HG02938 (cell line): ENCODE results near the gene ACTR10.
"Not testable (repeated sequence)": the region's sequence is repeated elsewhere in the genome, so short reads cannot be mapped to it uniquely, and the experiment has no call there.

Experiments
- ATAC-seq: cut with Tn5 transposase; IDR thresholded peaks from one replicate; pipeline ENCODE4 v1.9.1; 2021; ENCODE audit warnings: mild to moderate bottlenecking, moderate library complexity; ENCODE audit not compliant: unreplicated experiment

Gene ACTR10

DNA sequence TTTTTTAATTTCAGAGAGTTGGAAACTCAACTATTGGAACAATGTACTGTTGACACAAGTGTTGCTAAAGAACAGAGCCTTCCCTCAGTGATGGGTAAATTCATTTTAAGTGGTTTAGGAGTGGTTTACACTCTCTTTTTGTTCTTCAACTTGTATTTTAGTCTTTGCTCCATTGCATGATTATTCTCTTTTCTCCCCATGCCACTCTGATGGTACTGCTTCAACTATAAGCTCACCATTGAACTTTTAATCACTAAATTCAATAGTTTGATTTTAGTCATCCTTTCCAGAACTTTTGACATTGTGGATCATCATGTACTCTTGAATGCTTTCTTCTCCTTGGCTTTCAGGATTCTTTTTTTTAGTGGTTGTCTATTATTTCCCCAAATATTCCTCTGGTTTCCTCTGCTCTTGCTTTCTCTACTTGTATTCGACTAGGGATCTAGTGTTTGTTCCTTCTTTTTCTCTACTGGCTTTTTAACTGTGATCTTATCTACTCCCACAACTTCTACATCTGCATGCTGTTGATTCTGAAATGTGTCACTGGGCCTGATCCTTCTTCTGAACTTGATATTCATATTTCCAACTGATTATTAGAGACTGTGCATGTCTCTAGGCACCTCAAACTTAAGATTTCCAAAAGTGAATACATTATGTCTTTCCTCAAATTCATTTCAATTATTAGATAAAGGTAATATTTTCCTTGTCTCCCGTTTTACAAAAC lies 15.4 kb downstream of the ACTR10 start:
- ATAC-seq = no peak

DNA sequence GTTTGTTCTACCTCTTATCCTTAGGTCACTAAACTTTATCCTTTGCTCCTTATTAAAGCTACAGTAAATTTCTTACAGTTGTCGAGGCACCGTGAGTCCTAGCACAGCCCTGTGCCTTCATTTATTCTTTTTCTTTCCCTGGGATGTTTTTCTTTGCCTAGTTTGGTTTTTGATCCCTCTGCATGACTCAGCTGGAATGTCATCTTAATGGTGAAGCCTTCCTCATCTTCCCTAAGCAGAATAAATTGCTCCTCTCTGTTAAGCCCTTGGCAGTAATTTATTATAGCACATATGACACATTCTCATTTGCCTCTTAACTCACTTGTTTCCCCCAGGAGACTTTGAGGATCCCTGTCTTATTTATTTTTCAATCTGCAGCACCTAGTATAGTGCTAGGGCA lies 16.6 kb downstream of the ACTR10 start:
- no peak for ATAC-seq

DNA sequence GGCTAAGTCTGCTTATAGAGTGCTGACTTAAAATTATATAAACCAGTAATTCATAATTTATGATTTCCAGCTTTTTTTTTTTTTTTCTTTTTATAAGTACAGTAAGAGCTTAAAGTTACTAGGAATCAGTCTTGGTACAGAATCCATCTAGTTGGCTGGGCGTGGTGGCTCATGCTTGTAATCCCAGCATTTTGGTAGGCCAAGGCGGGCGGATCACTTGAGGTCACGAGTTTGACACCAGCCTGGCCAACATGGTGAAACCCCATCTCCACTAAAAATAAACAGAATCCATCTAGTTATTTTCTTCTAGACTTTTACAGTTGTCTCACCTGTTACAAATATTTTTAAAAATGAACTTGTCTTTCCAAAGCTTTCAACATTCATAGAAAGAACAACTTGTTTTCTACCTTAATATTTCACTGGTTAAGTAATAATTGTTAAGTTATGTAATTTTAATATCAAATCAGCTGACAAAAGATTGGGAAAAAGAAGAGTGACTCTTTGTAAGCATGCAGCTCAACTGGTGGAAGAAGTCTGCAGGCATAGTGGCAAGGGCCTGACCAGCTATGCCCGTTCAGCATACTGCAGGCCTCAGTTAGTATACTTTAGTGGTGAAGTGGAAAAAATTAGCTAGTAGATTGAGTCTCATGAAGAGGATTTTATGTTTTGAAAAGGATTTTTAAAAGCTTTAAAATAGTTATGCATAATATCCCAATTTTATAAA lies 27.3 kb downstream of the ACTR10 start:
- ATAC-seq = no peak

DNA sequence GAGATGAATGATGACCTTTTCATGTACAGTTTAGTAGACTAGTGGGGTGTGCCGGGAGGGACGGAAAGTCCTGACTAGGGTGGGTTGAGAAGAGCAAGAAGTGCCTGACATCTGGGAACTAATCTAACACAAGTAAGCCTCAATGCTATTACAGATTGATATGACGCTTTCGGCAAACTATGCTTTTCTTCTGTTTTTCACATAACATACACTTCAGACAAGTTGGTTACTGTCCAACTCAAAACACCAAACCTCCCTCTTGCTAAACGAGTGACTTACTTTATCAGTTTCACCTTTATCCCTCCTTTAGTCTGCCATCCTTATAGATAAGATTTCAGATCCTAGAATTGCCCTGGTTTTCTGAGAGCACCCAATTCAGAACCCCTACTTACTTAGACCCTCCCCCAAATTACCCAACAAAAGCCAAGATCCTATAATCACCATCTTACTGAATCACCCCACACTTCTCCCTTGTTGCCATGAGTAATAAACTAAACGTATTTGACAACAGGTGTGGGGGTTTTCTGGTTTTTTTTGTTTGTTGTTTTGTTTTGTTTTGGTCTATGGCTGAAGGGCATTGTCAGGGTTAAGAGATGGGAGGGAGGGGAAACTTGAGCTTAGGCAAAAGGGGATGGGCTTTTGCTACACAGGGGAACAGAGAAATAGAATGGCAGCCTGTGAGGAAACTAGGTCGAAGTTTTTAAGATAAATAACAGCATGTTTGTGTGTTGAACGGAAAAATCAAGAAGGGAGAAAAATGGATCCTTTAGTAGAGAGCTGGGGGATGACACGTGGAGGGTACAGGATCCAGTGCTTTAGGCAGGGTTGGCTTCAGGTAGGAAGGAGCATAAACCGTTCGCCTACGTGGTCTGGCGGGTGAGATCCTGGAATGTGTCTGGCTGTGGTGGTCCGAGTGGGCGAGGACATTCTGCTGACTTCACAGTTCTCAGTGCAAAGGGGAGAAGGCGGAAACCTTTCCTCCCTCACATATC lies 38.6 kb downstream of the ACTR10 start:
- no peak for ATAC-seq

DNA sequence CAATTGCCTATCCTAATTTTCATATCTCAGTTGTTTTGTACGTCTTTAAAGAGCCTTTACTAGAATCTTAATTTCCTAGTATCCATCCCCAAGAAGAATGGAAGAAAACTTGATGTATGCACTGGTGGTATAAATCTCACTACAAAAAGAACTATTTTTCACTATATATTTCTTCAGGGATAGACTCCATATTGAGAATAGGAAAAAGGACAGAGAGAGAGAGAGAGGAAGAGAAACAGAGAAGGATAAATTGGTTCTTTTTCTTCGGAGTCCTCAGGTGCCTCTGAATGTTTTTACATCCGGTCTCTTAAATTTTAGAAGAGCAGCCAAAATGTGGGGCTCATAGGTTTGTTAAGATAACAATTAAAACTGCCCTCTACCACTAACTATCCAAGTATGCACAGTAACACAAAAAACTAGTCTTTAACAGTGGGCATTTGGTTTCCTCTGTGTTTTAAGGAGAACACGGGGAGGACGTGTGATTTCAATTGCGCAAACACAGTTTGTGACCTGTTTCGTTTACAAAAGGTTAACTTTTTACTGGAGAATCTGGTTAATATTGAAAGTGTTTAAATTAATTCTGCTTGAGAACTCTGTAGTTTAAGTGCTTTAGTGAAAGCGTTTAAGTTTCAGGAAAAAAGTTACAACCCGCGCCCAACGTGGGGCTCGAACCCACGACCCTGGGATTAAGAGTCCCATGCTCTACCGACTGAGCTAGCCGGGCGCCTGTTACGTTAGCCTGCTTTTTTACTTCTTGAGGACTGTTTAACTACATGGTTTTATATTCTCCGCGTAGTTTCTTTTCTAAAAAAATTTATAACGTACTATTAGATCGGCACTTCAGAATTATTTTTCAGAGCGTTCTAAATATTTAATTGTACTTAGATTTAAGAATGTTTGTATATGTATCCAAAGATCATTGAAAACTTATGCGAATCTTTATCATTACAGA lies 39.6 kb downstream of the ACTR10 start:
- ATAC-seq = no peak

DNA sequence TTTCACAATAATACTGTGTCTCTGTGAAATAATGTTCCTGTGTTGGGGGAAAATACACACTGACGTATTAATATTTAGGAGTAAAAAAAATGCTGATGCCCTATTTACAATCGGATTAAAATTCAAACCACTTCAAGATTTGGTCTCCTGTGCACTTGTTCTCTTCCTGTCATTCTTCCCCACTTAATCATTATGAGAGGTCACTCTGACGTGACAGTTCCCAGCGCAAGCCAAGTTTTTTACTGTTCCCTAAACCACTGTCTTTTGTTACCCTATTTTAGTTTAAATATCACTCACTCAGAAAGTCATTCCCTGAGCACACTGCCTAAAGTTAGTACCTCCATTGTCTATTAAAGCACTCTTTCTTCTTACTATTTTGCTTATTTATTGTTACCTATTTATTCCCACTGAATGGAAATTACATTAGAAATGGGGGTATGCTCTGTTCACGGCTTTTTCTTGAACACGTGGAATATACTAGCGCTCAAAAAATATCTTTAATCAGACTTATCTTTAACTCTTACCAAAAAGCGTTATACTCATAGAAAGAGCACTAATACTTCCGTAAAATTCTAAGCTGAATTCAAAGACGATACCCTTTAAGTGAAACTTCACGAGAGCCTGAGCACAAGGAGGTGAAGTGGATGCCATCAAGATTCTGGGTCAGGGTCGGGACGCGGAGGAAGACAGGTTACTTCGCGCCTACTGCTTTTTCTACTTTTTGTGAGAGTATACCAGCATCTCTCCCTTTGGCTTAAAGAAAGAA lies 44.0 kb downstream of the ACTR10 start:
- peak; percentile 25 for ATAC-seq

DNA sequence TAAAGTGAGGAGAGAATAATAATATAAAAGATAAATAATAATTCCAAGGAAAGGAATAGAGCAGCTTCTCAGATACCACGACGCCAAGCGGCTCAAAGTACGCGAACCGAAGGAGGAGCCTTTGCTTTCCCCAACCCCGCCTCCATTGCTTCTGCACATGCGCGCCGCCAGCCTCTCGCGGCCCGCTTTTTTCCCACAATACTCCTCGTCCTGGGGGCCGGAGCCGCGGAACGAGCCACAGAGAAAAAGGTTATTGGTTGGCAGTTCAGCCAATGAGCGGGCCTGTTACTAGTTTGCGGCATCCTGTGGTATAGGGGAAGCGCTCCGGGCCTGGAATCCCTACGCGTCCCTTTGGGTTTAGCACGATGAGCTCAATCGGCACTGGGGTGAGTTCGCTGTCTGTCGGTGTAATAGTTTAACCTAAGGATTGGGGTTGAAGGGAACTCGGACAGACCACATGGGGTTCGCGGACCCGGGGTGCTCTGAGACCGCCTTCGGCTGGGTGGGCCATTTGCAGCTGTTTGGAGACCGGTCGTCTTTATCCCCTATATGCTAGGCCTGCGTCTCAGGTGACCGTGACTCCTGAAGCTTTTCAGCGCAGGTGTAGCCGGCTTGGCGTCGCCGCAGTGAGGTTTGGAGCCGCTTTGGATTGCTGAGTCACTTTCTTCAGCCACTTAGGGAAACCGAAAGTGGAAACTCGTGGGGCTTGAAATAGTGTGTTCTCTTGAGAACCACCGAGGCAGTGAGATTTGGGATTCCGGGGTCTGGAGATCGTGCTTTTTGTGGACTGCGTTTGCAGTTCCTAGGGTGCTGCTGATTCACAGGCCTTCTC lies 44.8 kb downstream of the ACTR10 start, which contains the start of gene PSMA3:
Gene PSMA3, plus strand, starts transcription at position 288 of the 832 bp plus-strand sequence. Its CDS starts 78 bp downstream, at position 366.
- ATAC-seq = peak; percentile 93

DNA sequence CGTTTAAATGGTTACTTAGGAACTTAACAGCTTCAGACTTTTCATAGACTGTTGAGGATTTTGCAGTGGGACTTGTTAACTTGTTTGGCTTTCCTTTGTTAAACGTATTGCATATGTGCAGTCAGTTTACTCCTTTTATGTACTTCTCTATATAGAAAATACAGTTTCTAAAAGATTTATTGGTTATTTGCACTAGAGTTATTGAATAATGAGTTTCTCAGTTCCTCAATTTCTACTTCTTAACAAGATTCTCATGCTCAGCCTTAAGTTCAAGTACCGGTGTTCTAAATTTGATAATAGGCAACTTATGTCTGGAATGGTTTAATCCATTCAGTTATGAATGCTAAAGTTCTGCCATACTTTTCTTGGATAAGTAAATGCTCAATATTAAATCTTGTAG lies 45.6 kb downstream of the ACTR10 start:
- no peak for ATAC-seq

DNA sequence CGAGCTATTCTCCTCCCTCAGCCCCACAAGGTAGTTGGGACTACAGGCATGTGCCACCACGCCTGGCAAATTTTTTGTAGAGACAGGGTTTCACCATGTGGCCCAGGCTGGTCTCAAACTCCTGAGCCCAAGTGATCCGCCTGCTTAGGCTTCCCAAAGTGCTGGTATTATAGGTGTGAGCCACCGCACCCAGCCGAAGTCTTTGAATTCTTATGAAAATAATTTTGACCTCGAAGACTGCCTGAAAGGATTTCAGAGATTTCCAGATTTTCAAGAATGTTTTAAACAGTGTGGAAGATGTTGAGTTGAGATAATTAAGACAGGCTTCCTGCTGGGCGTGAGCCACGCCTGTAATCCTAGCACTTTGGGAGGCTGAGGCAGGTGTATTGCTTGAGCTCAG lies 49.7 kb downstream of the ACTR10 start:
- ATAC-seq = no peak

DNA sequence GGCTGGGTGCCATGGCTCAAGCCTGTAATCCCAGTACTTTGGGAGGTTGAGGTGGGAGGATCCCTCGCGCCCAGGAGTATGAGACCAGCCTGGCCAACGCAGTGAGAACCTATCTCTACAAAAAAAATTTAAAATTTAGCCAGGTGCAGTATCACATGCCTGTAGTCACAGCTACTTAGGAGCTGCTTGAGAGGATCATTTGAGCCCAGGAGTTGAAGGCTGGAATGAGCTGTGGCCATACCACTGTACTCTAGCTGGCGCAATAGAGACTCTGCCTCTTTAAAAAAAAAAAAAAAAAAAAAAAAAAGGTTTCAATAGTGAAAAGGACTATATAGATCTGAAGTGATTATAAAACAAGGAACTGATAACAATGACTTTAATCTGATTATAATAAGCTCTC lies 58.2 kb downstream of the ACTR10 start:
- no peak for ATAC-seq

DNA sequence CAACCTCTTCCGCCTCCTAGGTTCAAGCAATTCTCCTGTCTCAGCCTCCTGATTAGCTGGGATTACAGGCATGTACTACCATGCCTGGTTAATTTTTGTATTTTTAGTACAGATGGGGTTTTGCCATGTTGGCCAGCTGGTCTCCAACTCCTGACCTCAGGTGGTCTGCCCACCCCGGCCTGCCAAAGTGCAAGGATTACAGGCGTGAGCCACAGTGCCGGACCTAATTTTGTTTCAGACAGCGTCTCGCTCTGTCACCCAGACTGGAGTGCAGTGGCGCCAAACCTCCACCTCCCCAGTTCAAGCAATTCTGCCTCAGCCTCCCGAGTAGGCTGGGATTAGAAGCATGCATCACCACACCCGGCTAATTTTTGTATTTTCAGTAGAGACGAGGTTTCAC lies 62.1 kb downstream of the ACTR10 start:
- ATAC-seq = not testable (repeated sequence)

DNA sequence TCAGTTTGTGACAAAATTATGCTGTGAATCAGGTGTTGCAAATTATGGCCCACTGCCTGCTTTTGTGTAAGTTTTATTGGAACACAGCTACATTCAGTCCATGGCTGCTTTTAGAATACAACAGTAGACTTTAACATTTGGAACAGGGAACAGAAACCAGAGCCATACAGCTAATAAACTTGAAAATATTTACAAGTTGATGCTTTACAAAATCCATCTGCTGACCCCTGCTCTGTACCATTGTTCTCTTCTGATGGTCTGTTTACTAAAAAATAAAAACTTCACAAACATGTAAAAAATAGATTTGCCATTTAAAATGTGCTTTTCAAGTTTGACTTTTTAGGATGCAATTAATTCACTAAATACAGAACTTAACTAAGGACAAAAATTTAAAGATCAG lies 65.5 kb downstream of the ACTR10 start:
- ATAC-seq = no peak

DNA sequence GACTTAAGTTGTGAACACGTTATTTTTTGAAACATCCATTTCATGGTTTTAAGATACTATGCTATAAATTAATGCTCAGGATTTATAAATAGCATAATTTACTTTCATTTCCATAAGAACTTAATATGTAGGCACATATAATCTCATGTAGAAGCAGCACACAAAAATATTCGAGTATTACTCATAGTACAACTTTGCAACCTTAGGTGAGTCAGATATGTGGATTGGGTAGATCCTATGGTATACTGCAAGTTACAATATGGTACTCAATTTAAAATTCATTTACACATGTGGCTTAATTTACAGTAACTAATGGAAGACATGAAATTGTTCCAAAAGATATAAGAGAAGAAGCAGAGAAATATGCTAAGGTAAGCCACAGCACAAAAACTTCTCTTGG lies 70.7 kb downstream of the ACTR10 start:
- ATAC-seq = no peak

DNA sequence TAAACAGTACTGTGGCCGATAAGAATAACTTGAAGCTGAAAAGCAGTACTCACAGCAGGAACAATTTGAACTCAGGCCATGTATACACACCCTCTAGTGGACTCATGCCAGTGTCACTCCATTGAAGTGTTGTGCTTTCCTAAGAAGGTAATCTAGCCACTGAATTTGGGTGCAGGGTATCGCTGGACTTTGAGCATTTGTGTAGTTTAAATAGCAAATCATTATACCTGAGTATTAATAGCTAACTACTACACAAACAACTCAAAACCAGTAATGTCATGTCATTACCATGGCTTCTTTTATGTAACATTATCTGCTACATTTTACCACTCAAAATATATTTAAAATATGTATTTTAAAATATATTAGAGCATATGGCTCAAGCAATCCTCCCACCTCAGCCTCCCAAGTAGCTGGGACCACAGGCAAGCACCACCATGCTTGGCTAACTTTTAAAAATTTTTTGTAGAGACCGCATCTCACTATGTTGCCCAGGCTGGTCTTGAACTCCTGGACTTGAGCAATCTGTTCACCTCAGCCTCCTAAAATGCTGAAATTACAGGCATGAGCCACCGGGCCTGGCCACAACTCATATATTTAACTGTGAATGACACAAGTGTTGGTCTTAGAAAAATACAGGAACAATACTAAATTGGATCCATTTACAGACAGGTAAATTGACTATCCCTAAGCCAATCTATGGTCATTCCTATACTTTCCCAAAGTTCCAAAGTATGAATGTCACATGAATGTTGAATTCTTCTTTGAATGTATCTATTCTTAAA lies 72.8 kb downstream of the ACTR10 start:
- no peak for ATAC-seq

DNA sequence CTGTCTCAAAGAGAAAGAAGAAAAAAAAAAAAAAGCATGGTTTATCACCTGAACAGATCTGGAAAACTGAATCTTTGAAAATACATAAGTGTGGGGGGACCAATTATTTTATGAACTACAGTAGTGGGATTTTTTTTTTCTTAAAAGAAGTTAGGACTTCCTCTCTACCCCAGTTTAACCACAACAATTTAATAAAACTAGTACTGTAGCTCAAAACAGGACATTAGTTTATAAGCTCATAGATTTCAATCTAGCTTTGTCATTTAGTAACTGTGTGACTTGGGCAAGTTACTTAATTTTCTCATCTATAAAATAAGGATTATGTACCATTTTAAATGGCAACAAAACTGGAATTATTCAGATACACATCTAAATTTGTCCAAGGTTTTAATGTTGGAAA lies 74.9 kb downstream of the ACTR10 start:
- ATAC-seq = no peak

DNA sequence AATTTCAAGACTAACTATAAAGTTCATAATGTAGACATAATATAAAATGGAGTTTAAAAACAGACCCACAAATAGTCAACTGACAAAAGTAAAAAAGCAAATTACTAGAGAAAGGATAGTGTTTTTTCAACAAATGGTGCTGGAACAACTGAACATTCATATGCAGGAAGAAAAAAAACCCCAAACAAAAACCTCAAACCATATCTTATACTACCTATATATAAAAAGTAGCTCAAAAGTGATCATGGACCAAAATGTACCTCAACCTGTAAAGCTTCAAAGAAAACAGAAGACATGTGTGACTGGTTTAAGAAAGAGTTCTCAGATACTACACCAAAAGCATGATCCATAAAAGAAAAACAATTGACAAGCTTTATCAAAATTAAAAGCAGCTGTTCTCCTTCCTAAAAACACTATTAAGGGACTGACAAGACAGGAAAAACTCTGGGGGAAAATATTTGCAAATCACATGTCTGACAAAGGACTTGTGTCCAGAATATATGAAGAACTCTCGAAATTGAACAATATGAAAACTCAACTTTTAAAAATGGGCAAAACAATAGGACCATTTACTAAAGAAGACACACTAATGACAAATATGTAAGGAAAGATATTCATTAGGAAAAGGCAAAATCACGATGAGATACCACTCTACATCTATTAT lies 75.7 kb downstream of the ACTR10 start:
- no peak for ATAC-seq

DNA sequence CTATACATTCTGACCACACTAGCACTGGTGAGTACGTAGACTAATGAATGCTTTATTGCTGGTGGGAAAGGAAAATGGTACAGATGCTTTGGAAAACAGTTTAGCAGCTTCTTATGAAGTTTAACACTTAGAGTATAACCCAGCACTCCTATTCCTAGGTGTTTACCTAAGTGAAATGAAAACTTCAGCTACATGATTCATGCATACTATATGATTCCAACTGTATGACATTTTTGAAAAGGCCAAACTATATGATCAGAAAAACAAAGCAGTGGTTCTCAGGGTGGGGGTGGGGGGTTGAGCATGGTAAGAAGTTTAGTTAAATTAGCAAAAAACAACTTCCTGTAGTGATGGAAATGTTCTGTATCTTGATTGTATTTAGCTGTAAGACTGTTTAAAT lies 76.3 kb downstream of the ACTR10 start:
- no peak for ATAC-seq
